ENCODE results near the gene KCTD15.
"Not testable (repeated sequence)": the region's sequence is repeated elsewhere in the genome, so short reads cannot be mapped to it uniquely, and the experiment has no call there.

The KCTD15 gene

DNA sequence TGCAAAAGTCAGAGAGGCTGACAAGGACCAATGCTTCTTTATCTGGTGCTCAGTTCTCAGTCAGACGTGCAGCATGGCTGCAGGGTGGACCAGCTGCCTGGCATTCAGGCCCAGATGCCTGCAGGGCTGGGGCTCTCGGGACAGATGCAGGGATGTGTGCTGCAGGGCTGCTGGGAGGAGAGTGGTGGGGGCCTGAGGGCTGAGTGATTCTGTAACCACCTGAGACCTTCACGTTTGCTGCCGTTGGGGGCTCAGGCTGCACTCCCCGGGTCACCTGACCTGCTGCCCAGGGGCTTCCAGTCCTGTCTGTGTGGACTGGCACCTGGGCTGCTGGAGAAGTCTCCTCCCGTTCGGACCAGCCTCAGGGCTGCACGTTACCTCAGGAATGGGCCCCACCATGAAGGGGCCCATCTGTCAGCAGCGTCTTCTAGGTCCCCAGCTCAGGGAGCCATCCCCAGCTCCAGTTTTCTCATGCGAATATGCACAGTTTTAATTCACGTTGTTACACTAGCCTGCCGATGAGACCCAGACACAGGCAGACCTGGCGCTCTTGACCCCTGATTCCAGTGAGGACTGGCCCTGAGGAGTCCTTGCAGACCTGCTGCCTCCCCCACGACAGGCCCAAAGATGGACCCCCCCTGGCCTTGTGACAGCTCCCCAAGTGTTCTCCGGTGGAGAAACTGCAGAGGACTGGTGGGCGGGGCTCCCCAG lies 16.9 kb downstream of the KCTD15 start:
- DNase-seq (ENCODE audit: low read depth in 2 of 2, low spot score in 1 of 2): no peak

DNA sequence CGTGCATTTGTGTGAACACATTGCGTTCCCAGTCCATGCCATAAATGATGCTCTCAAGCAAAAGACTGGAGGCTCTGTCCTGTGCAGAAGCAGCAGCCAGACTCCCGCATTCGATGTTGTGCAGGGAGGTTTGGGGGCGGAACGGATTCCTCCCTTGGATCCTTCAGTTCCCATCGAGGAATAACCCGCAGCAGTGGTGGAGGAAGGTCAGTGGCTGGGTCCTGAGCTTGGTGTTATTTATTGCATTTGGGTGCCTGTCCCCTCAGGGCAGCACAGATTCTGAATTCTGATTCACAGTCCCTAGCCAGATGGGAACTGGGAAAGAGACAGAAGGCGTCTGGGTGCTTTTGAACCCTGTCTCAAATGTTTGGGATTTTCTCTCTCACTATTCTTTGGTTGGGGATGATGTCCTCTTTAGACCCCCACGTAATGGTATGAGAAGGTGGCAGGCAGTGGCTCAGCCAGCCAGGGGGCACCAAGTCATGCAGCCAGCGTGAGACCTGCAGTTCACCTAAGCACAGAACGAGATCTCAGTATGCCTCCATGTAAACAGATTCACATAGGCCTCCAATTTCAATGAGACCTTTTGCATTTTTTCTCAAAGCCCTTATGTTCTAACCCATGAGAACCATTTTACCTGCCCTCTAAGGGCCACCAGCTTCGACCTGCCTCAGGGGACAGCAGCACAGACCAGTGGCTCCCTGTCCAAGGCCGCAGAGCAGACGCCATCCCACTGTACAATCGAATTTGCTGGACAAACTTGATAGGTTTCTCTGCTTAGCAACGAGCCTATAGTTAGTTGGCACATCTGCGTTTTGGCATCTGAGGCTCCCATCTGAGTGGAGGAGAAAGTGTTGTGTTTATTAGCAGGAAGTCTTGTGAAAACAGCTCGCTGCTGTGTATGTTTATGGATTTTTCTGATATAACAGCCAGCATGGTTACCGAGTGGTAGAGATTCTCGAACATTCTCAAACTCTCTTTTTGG lies 17.8 kb downstream of the KCTD15 start:
- no peak for DNase-seq (ENCODE audit: low read depth in 2 of 2, low spot score in 1 of 2)

DNA sequence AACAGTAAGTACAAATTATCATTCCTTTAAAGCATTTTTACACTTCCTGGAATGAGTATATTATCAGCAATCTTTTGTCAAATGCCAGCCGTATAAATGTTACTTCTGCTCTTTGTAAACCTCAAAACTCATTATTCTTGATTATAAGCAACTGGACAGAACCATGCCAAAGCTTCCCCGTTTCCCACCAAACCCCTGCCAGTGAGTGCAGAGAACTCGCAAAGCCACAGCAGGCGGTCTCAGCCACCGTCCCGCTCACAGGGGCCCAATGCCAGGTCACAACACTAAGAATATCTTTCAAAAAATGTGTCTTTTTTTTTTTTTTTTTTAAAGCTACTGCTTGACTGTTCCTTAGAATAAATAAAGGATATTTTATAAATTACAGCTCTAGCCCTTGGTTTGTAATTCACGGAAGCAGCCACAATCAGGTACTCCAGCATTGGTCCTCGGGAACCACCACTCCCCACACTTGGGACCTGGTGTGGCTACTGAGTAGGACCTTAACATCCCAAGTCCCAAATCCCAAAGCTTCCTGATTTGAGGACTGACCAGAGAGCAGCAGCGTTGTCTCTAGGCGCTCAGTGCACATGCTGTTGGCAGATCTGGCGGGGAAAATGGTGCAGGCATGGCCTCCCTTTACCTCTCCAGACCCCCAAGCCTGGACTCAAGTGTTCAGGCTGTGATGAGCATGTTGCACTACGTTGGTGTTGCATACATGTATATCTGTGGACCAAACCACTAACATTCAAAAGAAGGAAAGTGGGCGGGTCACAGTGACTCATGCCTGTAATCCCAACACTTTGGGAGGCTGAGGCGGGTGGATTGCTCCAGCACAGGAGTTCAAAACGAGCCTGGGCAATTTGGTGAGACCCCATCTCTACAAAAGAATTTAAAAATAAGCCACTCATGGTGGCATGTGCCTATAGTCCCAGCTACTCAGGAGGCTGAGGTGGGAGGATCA lies 19.0 kb downstream of the KCTD15 start:
- no peak for DNase-seq (ENCODE audit: low read depth in 2 of 2, low spot score in 1 of 2)

DNA sequence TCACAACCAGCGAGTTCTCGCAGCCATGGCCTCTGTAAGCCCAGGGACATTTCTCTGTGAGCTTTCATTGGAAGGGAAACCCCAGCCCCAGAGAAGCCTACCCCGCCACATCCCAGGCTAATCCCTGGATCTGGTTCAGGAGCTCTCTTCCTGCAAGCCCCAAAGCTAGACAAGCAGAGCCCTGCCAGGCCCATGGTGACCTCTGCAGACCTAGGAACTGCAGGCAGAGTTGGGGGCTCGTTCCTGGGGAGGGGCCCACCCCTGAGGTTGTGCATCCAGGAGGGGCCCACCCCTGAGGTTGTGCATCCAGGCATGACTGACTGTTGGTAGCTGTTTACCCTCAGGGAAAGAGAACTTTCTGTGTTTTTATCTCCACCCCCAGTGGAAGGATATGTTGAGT lies 21.7 kb downstream of the KCTD15 start:
- DNase-seq (ENCODE audit: low read depth in 2 of 2, low spot score in 1 of 2): no peak

DNA sequence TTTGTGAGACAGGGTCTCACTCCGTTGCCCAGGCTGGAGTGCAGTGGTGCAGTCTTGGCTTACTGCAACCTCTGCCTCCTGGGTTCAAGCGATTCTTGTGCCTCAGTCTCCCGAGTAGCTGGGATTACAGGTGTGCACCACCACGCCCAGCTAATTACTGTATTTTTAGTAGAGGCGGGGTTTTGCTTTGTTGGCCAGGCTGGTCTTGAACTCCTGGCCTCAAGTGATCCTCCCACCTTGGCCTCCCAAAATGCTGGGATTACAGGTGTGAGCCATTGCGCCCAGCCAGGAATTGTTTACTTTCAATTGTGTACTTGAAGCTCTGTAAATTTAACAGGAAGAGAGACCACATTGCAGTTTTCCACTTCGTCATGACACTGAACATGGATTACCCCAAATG lies 22.4 kb downstream of the KCTD15 start:
- DNase-seq (ENCODE audit: low read depth in 2 of 2, low spot score in 1 of 2): not testable (repeated sequence)

DNA sequence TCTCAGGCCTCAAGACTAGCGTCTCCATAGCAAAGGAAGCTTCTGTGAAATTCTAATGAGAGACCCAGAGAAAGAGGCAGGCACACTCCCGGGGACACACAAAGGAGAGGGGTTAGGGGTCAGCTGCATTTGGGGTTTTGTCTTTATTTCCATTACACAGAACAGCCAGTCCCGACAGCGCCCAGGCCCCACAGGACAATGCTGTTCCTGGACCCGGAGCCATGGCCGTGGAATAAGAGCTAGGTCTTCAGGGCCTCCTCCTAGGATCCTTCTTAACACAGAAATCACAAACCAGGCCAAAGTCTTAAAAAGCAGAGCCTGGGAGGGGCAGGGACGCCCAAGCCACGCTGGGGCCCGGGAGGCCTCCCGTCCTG lies 22.8 kb downstream of the KCTD15 start:
- DNase-seq (ENCODE audit: low read depth in 2 of 2, low spot score in 1 of 2): no peak

DNA sequence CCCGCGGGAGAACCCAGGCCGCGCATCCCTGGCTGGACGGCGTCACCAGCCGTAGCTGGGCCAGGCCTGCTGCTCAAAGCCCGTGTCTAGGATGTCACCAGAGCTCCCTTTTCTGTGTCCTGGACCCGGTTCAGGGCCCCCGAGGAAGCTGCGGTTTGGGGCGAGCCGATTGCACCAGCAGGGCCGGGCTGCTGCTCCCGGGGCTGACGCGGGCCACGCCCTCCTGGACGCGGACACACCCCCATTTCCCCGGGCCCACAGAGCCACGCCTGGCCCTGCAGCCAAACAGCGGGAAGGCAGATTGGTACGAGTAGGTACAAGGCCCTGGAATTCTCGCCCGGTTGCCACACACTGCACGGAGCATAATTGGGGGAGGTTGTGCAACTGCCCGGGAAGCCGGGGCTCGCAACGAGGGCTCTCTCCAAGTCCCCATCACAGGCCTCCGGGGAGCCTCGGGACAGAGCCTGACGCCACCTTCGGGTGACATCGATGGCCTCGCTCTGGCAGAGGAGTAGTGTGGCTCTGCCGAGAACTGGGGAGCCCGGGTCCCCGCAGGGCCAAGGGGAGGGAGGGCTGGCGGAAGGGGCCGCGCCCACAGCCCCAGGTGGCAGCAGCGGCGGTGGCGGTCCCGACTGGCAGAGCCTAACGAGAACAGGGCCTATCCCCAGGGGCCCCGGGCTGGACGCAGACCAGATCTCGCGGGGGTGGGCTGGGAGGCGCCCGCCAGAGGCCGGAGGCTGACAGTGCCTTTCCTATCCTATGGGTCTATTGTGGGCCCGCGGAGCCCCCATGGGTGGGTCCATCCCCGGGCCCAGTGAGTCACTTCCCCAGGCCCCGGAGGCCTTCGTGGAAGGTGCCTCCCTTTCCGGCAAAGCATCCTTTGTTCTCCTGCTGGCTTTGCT lies 23.5 kb downstream of the KCTD15 start:
- no peak for DNase-seq (ENCODE audit: low read depth in 2 of 2, low spot score in 1 of 2)

DNA sequence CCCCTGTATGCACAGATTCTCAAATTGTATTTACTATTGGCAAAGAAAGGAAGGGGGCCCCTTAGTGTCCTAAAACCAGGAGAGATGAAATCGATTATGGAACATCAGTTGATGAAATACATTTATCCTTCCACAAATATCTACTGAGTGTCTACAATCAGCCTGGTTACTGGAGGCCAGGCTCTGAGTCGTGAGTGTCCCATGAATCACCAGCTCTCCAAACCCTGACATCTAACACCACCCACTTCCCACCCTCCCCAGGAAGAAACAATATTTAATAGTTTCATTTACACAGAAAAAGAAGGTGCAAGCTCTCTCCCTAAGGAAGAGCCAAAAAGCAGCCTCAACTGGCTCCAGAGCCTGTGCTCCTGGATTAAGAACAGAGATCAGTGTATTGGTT lies 25.2 kb downstream of the KCTD15 start:
- DNase-seq (ENCODE audit: low read depth in 2 of 2, low spot score in 1 of 2): no peak

DNA sequence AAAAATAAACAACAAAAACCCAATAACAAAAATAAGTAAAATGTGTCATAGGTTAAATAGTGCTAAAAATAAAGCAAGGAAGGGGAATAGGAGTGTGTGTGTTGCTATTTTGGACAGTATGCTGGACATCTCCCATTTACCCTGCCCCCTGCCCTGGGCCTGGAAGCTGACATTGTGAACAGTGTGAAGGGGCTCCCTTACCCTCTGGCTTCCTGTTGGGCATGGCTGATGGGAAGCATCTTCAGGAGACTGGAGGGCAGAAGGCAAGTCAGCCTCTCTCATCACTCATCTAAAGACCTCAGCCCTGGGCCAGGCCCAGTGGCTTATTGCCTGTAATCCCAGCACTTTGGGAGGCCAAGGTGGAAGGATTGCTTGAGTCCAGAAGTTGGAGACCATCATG lies 26.7 kb downstream of the KCTD15 start:
- no peak for DNase-seq (ENCODE audit: low read depth in 2 of 2, low spot score in 1 of 2)

DNA sequence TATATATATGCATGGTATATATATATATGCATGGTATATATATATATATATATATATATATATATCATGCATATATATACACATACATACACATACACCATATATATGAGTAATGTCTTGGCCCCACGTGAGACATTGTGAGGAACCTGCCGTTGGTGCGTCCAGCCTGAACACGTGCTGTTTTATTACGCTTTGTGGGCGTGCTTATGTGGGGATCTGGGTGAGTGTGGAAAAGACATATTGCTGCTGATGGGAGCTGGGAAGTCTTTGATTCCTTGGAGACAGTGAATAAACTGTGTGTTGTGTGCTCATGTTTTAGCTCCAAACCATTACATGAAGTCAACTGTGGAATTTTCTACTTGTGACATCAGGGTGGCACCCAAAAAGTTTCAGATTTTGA lies 28.9 kb downstream of the KCTD15 start:
- DNase-seq (ENCODE audit: low read depth in 2 of 2, low spot score in 1 of 2): no peak

DNA sequence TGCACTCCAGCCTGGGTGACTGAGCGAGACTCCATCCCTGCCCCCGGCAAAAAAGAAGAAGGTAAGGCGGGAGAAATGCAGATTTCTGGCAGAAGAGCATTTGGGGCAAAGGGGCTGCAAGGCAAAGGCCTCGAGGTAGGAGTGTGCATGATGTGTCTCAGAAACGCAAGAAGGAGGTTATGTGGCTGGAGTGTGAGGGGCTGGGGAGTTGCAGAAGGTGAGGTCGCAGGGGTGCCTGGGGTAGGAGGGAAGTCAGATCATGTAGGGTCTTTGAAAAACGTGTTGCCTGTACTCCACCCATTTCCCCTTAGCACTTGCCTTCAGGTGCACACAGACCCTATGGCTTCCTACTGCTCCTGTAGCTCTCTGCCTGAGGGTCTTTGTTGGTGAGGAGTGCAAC lies 29.9 kb downstream of the KCTD15 start:
- no peak for DNase-seq (ENCODE audit: low read depth in 2 of 2, low spot score in 1 of 2)

DNA sequence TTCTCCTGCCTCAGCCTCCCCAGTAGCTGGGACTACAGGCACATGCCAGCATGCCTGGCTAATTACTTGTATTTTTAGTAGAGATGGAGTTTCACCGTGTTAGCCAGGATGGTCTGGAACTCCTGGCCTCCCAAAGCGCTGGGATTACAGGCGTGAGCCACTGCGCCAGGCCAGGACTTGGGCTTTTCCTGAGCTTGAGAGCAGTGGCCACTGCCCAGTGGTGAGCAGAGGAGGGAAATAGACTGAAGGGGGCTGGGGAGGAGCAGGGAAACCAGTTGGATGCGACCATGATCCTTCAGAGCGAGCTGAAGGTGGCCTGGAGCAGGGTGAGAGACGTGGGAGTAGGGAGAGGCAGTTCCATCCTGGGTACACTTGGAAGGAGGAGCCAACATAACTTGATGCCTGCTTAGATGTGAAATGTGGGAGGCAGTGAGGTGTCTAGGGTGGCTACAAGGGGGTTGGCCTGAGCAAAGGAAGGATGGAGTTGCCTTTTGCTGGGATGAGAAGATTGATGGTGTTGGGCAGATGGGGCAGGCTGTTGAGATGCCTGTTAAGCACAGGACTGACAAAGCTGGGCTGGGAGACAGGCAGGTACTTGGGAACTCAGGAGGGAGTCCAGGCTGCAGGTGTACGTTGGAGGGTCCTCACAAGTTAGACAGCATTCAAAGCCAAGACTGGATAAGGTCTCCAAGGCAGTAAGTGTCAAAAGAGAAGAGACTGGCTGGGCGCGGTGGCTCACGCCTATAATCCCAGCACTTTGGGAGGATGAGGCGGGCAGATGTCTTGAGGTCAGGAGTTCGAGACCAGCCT lies 31.8 kb downstream of the KCTD15 start:
- no peak for DNase-seq (ENCODE audit: low read depth in 2 of 2, low spot score in 1 of 2)

DNA sequence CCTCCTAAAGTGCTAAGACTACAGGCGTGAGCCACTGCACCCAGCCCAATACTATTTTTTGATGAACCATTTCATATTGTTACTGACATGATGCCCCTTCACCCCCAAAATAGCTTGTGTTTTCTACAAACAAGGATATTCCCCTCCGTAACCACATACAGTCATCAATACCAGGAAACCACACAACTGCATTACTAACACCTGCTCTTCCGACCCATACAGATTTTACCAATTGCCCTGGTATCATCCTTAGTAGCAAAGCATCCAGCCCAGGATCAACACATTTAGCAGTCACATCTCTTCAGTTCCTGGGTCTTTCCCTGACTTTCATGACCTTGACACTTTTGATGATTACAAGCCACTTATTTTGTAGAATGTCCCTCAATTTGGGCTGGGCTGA lies 33.6 kb downstream of the KCTD15 start:
- no peak for DNase-seq (ENCODE audit: low read depth in 2 of 2, low spot score in 1 of 2)

DNA sequence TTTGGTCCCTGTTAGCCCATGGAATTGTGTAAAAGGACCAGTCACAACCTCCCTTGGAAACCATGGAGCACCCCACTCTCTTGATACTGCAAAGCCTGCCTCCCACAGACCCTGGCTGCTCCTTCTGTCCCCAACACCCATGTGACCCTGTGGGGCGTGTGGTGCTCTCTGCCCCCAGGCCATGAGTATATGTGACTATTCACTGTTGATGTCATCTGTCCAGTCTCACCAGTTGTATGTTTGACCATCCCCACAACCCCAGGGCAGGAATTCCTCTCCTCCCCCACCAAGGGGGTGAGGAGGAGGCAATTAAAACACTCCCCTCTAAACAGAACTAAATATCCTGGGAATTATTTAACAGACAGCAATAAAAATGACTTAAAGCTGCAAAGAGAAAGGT lies 35.2 kb downstream of the KCTD15 start:
- no peak for DNase-seq (ENCODE audit: low read depth in 2 of 2, low spot score in 1 of 2)

DNA sequence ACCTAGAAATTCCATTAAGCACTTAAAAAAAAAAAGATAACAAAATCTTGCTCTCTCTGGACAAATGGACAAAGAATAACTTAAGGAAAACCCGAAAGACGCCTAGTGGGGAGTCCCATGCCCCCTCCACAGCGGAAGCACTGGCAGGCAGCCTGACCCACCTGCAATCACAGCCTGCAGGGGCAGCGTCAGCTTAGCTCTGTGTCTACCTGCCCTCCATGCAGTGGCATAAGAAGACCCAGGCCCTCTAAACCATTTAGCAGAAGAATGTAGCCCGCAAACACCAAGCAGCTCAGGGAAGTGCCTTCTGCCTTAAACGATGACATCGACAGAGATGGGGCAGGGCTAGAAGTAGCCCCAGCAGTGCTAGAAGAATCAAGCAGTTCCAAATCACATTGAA lies 36.0 kb downstream of the KCTD15 start:
- DNase-seq (ENCODE audit: low read depth in 2 of 2, low spot score in 1 of 2): no peak

DNA sequence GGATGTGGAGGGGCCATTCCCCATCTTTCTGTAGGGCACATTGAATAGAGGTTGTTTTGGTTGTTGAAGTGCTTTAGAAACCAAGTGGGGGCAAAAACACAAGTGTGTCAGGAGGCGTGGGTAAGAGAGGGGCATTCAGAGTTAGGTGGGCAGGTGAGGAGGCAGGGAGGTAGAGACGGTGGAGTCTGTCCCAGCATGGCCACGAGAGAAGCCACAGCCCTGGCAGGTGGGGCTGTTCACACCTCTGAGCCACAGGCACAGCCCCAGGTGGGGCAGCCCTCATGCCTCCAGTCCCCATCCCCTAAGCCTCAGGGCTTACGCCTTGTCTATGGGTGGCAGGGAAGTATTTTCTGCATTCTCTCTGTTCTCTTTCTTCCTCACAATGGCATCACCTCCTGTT lies 43.7 kb downstream of the KCTD15 start:
- DNase-seq (ENCODE audit: low read depth in 2 of 2, low spot score in 1 of 2): no peak

DNA sequence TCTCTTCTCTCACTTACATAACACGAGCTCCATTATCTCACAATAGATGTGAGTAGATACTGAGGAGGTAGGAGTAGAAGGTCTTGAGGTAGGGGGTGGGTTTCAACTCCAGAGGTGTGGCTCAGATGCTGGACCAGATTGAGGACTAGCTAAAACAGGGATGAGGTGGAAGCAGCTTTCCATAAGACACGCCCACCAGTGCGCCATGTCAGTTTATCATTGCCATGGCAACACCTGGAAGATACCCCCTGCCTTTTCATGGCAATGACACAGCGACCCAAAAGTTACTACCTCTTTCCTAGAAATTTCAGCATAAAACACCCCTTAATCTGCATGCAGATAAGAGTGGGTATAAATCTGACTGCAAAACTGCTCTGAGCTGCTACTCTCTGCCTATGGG lies 44.1 kb downstream of the KCTD15 start:
- DNase-seq (ENCODE audit: low read depth in 2 of 2, low spot score in 1 of 2): no peak

DNA sequence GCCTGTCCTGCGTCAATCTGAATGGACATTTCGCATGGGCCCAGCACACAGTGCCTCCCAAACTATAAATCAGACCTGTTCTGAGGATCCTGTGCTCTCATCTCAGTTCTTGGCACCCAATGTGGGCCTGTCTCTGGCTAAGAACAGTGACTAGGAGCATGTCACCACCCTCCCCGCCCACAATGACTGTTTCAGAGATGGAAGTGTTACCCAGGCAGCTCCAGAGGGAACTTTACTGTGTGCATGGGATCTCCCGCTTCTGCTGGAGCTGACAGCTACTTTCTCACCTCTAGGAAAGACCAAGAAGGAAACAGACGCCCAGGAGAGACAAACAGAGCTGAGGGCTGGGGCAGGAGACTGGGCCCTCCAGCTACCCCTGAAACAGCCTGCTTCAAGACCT lies 45.0 kb downstream of the KCTD15 start:
- DNase-seq (ENCODE audit: low read depth in 2 of 2, low spot score in 1 of 2): no peak

DNA sequence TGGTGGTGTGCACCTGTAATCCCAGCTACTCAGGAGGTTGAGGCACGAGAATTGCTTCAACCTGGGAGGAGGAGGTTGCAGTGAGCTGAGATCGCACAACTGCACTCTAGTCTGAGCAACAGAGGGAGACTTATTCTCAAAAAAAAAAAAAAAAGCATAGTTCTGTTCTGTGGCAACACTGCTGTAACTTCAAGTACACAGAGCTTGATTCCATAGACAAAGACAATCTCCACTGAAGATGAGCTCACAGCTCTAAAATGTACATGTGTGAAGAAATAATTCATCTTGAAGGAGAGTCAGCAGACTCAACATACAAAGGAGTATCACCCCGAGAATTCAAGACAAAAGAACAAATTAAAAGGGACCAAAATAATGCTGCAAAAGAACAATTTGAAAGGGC lies 47.8 kb downstream of the KCTD15 start:
- no peak for DNase-seq (ENCODE audit: low read depth in 2 of 2, low spot score in 1 of 2)

DNA sequence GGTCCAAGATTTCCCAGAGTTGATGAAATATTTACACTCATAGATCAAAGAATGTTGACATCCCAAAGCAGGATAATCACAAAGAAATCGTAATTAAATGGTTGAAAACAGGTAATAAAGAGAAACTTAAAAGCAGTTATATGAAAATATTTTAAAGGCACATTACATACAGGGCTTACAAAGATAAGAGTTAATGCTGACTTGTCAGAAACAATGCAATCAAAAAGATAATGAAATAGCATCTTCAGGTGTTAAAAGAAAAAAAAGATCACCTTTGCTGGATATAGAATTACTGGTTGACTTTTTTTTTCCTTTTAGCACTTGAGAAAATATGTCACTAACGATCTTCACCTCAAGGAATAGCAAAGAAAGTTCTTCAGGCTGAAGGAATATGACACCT lies 48.8 kb downstream of the KCTD15 start:
- no peak for DNase-seq (ENCODE audit: low read depth in 2 of 2, low spot score in 1 of 2)

Data from stimulated activated CD8-positive, alpha-beta memory T cell treated with anti-CD3 and anti-CD28 coated beads, Interleukin-4, amount 100 ng/mL, for 1 hour (primary cell).